G401.6 (cell line): Measurements from ENCODE around the gene GAS2L3.

Experiments used
- FAIRE-seq: peaks from 2 replicates; lab custom pipeline; 2012; peaks lifted over from hg19 to GRCh38; lab: Jason Lieb, UNC

The GAS2L3 gene

DNA sequence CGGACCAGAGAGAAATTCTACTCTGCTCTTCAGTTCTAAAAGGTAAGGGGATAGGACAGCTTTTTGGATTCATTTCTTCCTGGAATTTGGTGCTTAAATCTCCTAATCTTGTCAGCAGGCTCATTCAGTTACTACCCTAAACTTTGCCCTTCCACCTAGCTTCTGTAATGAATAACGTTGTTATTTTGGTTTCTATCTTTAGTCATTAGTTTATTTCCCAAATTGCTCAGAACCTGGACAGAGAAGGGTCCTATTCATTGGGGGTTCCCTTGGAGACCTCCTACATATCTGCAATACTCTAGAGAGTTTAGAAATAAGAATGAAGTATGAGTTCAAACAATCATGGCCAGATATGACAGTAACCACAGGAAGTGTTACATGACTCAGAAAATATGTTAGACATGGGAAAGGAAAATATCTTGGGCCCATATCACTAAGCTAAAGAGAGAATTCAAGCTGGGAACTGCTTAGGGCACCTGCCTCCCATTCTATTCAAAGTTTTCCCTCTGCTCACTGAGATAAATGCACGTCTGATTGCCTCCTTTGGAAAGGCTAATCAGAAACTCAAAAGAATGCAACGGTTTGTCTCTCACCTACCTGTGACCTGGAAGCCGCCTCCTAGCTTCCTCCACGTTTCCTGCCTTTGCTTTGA, 87.9 kb downstream of the GAS2L3 start:
- FAIRE-seq: no peak

DNA sequence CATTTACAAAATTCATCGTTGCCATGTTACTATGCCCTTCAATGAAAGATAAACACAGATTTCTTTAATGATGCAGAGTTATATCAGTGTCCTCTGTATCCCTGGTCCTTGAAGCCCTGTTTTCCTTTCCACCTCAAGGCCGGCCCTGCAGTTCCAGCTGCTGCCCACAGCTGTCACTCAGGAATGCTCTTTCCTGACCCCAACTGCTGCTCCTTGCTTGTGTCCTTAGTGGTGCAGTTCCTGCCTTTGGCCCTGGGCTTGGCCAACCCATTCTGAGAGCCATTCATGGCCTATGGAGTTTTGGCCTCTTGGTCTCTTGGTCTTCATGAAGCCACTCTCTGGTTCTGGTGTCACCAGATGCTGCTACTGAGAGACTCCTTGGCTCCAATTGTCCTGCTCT, 93.1 kb downstream of the GAS2L3 start:
- no peak for FAIRE-seq

- FAIRE-seq: no peak
Observed at GRCh38 chr12:100668945-100669536, 95.6 kb downstream of the GAS2L3 start.

GRCh38 chr12:100669922-100670321, 96.4 kb downstream of the GAS2L3 start:
- FAIRE-seq: no peak

DNA sequence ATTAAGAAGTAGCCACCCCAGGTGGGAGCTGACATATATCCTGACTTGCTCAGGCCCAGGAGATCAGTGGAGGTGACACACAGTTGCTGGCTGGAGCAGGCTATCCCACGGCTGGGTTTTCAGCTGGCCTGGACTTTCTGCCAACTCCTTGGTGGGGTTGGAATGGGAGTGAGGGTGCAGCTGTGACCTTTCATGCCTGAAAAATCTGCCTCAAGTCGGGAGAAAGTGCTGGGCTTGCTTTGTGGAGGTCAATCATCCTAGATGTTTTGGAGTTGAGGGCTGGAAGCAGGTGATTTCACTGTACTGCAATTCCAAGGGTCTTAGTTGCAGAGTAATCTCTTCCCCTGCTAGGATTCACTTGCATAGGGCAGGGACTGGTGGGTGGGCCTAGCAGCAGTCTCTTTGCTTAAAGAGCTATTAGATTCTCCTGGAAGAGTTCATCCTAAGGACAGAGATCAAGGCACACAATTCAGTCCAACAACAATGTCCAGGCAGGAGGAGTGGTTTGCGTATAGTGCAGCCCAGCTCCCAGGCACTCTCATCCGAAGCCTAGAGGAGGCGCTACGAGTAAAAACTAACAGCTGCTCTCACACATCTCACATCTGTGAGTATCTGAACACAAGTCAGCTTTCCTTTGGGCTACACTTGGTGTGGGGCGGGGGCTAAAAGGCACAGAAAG, 98.1 kb downstream of the GAS2L3 start:
- FAIRE-seq: no peak

GRCh38 chr12:100672075-100672592, 98.7 kb downstream of the GAS2L3 start:
- FAIRE-seq: no peak

- FAIRE-seq: no peak
Observed at GRCh38 chr12:100674036-100674888, 100.8 kb downstream of the GAS2L3 start.
